ENCODE data around the gene ST8SIA6. TPM values are rescaled to one million over a fixed set of nuclear protein-coding genes. Genes with fewer than 3 reads are reported as not detected.
A peak's percentile ranks its signal among the peaks of the same experiment; 100 is the strongest.

The ST8SIA6 gene
- total and polyA plus RNA-seq, 9 of the 15 experiments (the other 6 are each of a cell fraction or from before 2014, with no cell fraction given) = 0.69 to 6.7 (median 5.0) TPM

- TF ChIP-seq ATF3 (IDR thresholded peaks at IDR 0.05) (no peak), ATF3 (CRISPR knock-in tag; conservative IDR thresholded peaks at IDR 0.05) (no peak), TEAD1 (CRISPR knock-in tag; IDR thresholded peaks at IDR 0.05) (no peak), CBX3 (IDR thresholded peaks at IDR 0.05; ENCODE audit: borderline replicate concordance in 1 of 2, low read length in 2 of 2) (peak in 1 of 2 experiments; percentile 77; a peak in 2 of 3 replicates), CREB1 (IDR thresholded peaks at IDR 0.05) (no peak), CREB1 (CRISPR knock-in tag; IDR thresholded peaks at IDR 0.05) (no peak), NR1H2 (CRISPR knock-in tag; IDR thresholded peaks at IDR 0.05) (no peak), ZNF263 (CRISPR knock-in tag; IDR thresholded peaks at IDR 0.05; ENCODE audit: borderline replicate concordance) (no peak), ZFP36 (IDR thresholded peaks at IDR 0.05; ENCODE audit: low read depth, low read length, partially characterized antibody) (peak; percentile 93), ZKSCAN1 (IDR thresholded peaks at IDR 0.05; ENCODE audit: low read depth, low read length) (no peak), TRIM28 (IDR thresholded peaks at IDR 0.05) (peak; percentile 71; the same call in 1 of the 2 replicates), CEBPZ (IDR thresholded peaks at IDR 0.05; ENCODE audit: borderline replicate concordance, low read depth, low read length) (peak; percentile 65; the same call in 1 of the 2 replicates), ZNF184 (CRISPR knock-in tag; IDR thresholded peaks at IDR 0.05) (no peak), SMARCC2 (IDR thresholded peaks at IDR 0.05; ENCODE audit: low read depth) (no peak), OTX1 (CRISPR knock-in tag; IDR thresholded peaks at IDR 0.05) (no peak), TAF9B (IDR thresholded peaks at IDR 0.05; ENCODE audit: partially characterized antibody) (no peak), KDM1A (IDR thresholded peaks at IDR 0.05) (no peak), BCLAF1 (IDR thresholded peaks at IDR 0.05; ENCODE audit: borderline replicate concordance in 1 of 2, control insufficient read depth in 1 of 2, low read depth in 2 of 2, low read length in 1 of 2) (no peak)
Observed at GRCh38 chr10:17282311-17282710, 172.1 kb downstream of the ST8SIA6 start (continued).

Measured in K562 (cell line).